Hepatocyte (in vitro differentiated cells): ENCODE results near the gene NTF4. TPM values are rescaled to one million over a fixed set of nuclear protein-coding genes. Genes with fewer than 3 reads are reported as not detected.
"Not testable (repeated sequence)": the region's sequence is repeated elsewhere in the genome, so short reads cannot be mapped to it uniquely, and the experiment has no call there.

Source experiments
- DNase-seq: peaks from one replicate; pipeline ENCODE4 v3.0.0-alpha.2; 2016; ENCODE audit warnings: low spot score
- H2AFZ ChIP-seq: fragments of 200-600 bp; sonication (generic); 2 replicates; pipeline ENCODE4 v1.6.0; 2016; ENCODE audit warnings: antibody characterized with exemption, mild to moderate bottlenecking
- H3K27ac ChIP-seq: fragments of 200-600 bp; sonication (generic); 2 replicates; pipeline ENCODE4 v1.5.1; 2016; ENCODE audit warnings: mild to moderate bottlenecking
- H3K27me3 ChIP-seq: fragments of 200-600 bp; sonication (generic); 2 replicates; pipeline ENCODE4 v1.6.1; 2016
- H3K36me3 ChIP-seq: fragments of 200-600 bp; sonication (generic); replicated peaks from 2 replicates; pipeline ENCODE4 v1.5.1; 2016; ENCODE audit warnings: low read depth; ENCODE audit not compliant: insufficient read depth
- H3K4me1 ChIP-seq: fragments of 200-600 bp; sonication (generic); 2 replicates; pipeline ENCODE4 v1.5.1; 2016; ENCODE audit warnings: mild to moderate bottlenecking, moderate library complexity; ENCODE audit not compliant: insufficient read depth
- H3K4me2 ChIP-seq: fragments of 200-600 bp; sonication (generic); 2 replicates; pipeline ENCODE4 v1.6.0; 2016
- H3K4me3 ChIP-seq: fragments of 200-600 bp; sonication (generic); 2 replicates; pipeline ENCODE4 v1.5.1; 2016; ENCODE audit warnings: mild to moderate bottlenecking
- H3K79me2 ChIP-seq: fragments of 200-600 bp; sonication (generic); 2 replicates; pipeline ENCODE4 v1.6.0; 2017; ENCODE audit warnings: mild to moderate bottlenecking
- H3K9me2 ChIP-seq: fragments of 200-600 bp; sonication (generic); replicated peaks from 2 replicates; pipeline ENCODE4 v1.6.0; 2017; ENCODE audit warnings: mild to moderate bottlenecking; ENCODE audit not compliant: insufficient read depth
- H3K9me3 ChIP-seq: fragments of 200-600 bp; sonication (generic); 2 replicates; pipeline ENCODE4 v1.5.1; 2016; ENCODE audit warnings: low read depth, mild to moderate bottlenecking
- H4K20me1 ChIP-seq: fragments of 200-600 bp; sonication (generic); 2 replicates; pipeline ENCODE4 v1.6.0; 2016; ENCODE audit warnings: mild to moderate bottlenecking; ENCODE audit not compliant: insufficient read depth, poor library complexity, severe bottlenecking
- CTCF ChIP-seq: fragments of 200-600 bp; sonication (generic); IDR thresholded peaks from 2 replicates; pipeline ENCODE4 v1.5.1; 2016; ENCODE audit warnings: antibody characterized with exemption, mild to moderate bottlenecking; ENCODE audit not compliant: poor library complexity
- WGBS: methylation state at CpG from one replicate; pipeline ENCODE4 v1.1.6; 2016; ENCODE audit warnings: low lambda C conversion rate; ENCODE audit errors: missing lambda C conversion rate; 5-methylcytosine and 5-hydroxymethylcytosine counted together
- polyA plus RNA-seq: library from polyadenylated mRNA; unstranded; fragments of >200 nt; fragmentation: Nextera tagmentation; extraction: Ambion mirVana; gene quantifications from 2 replicates; pipeline ENCODE4 v1.2.1, GENCODE V29; 2016
- total RNA-seq: library from RNA; depleted of rRNA; stranded (reverse); fragments of >200 nt; gene quantifications from 2 replicates; pipeline ENCODE4 v1.2.3, GENCODE V29; 2014

Gene NTF4
- total and polyA plus RNA-seq, 2 experiments from 2014 or later: 2.9 to 6.9 TPM

- H3K36me3 ChIP-seq, H3K79me2 ChIP-seq, H4K20me1 ChIP-seq, H3K9me3 ChIP-seq, H3K27me3 ChIP-seq, H3K4me3 ChIP-seq, H2AFZ ChIP-seq, H3K27ac ChIP-seq, H3K4me2 ChIP-seq, H3K9me2 ChIP-seq, DNase-seq, H3K4me1 ChIP-seq: not testable (repeated sequence)
- peak; percentile 15 for TF ChIP-seq CTCF
- WGBS: 72% methylated on average over 18 of the region's 18 CpGs
Observed at GRCh38 chr19:49036815-49037214, 27.8 kb downstream of the NTF4 start, which contains the start of gene CGB1. Gene CGB1 (minus strand): TSS chr19:49036895. CDS start chr19:49036711, 184 bp downstream.

- not testable (repeated sequence) for H3K9me2 ChIP-seq, H2AFZ ChIP-seq, H3K27ac ChIP-seq, H4K20me1 ChIP-seq, DNase-seq, H3K4me2 ChIP-seq, H3K4me1 ChIP-seq, H3K9me3 ChIP-seq, H3K36me3 ChIP-seq, H3K79me2 ChIP-seq, H3K4me3 ChIP-seq, H3K27me3 ChIP-seq
- WGBS: 65% methylated on average over 26 of the region's 28 CpGs
Observed at GRCh38 chr19:49031642-49032301, 32.8 kb downstream of the NTF4 start, which contains the start of gene CGB2. Gene CGB2 (plus strand): TSS chr19:49031890. CDS start chr19:49032096, 206 bp downstream.

GRCh38 chr19:49030323-49030722, 34.3 kb downstream of the NTF4 start:
- H3K79me2 ChIP-seq, H3K27me3 ChIP-seq, H3K9me2 ChIP-seq, H3K36me3 ChIP-seq, H3K4me2 ChIP-seq, H4K20me1 ChIP-seq, H3K4me1 ChIP-seq, DNase-seq, H2AFZ ChIP-seq, H3K27ac ChIP-seq, H3K4me3 ChIP-seq, H3K9me3 ChIP-seq: not testable (repeated sequence)
- 95% methylated on average over 5 of the region's 8 CpGs for WGBS

GRCh38 chr19:49029749-49030148, 34.9 kb downstream of the NTF4 start:
- not testable (repeated sequence) for H3K27me3 ChIP-seq, H3K4me3 ChIP-seq, H3K36me3 ChIP-seq, H3K9me3 ChIP-seq, DNase-seq, H2AFZ ChIP-seq, H3K27ac ChIP-seq, H3K4me1 ChIP-seq, H3K9me2 ChIP-seq, H3K4me2 ChIP-seq, H4K20me1 ChIP-seq, H3K79me2 ChIP-seq
- 84% methylated on average over 13 of the region's 14 CpGs for WGBS

GRCh38 chr19:49028686-49029085, 35.9 kb downstream of the NTF4 start:
- H3K79me2 ChIP-seq, H3K27me3 ChIP-seq, H3K4me1 ChIP-seq, H3K9me3 ChIP-seq, H3K36me3 ChIP-seq, H2AFZ ChIP-seq, H3K27ac ChIP-seq, H3K9me2 ChIP-seq, H4K20me1 ChIP-seq, H3K4me3 ChIP-seq, DNase-seq, H3K4me2 ChIP-seq: not testable (repeated sequence)
- WGBS: 93% methylated on average over 4 of the region's 9 CpGs

- H3K4me3 ChIP-seq, H3K9me3 ChIP-seq, H3K36me3 ChIP-seq, H4K20me1 ChIP-seq, H3K79me2 ChIP-seq, H3K9me2 ChIP-seq, H3K4me1 ChIP-seq, H3K27me3 ChIP-seq, H3K4me2 ChIP-seq, H2AFZ ChIP-seq, H3K27ac ChIP-seq, DNase-seq: not testable (repeated sequence)
- 81% methylated on average over 17 of the region's 23 CpGs for WGBS
Observed at GRCh38 chr19:49025599-49025998, 39.0 kb downstream of the NTF4 start.

GRCh38 chr19:49025088-49025487, 39.5 kb downstream of the NTF4 start:
- not testable (repeated sequence) for H2AFZ ChIP-seq, H3K4me3 ChIP-seq, H4K20me1 ChIP-seq, DNase-seq, H3K9me2 ChIP-seq, H3K4me2 ChIP-seq, H3K27ac ChIP-seq, H3K79me2 ChIP-seq, H3K4me1 ChIP-seq, H3K9me3 ChIP-seq, H3K36me3 ChIP-seq
- WGBS: 87% methylated on average over 4 of the region's 6 CpGs
- H3K27me3 ChIP-seq: peaks cover 10% of the 10 kb centered on the region

GRCh38 chr19:49024233-49024632, 40.4 kb downstream of the NTF4 start, which contains the start of gene CGB3:
Gene CGB3 (minus strand): TSS chr19:49024333. CDS start chr19:49023971, 362 bp downstream.
- not testable (repeated sequence) for H3K4me1 ChIP-seq, H3K27ac ChIP-seq, H3K36me3 ChIP-seq, DNase-seq, H3K9me2 ChIP-seq, H2AFZ ChIP-seq, H3K4me2 ChIP-seq, H3K4me3 ChIP-seq, H3K9me3 ChIP-seq, H4K20me1 ChIP-seq, H3K79me2 ChIP-seq
- 87% methylated on average over 8 of the region's 15 CpGs for WGBS
- peaks cover 17% of the 10 kb centered on the region for H3K27me3 ChIP-seq
